HL-60 (cell line): ENCODE measurements around the gene WASL.

Source experiments
- DNase-seq, 2 experiments: peaks; one replicate each; pipeline ENCODE4 v3.0.0-alpha.2; 2010 to 2020; ENCODE audit warnings: low read depth in 1 of 2, low spot score in 1 of 2
- H3K27ac ChIP-seq: fragments of 250-450 bp; sonication (Bioruptor Pico); replicated peaks from 2 replicates; pipeline ENCODE4 v1.5.1; 2020; ENCODE audit warnings: mild to moderate bottlenecking, moderate library complexity
- H3K27me3 ChIP-seq: fragments of 250-450 bp; sonication (Bioruptor Pico); 2 replicates; pipeline ENCODE4 v1.5.1; 2021; ENCODE audit warnings: mild to moderate bottlenecking, moderate library complexity; ENCODE audit not compliant: insufficient read depth, poor library complexity, severe bottlenecking
- H3K4me3 ChIP-seq: replicated peaks from 2 replicates; pipeline ENCODE4 v1.5.1; 2011; ENCODE audit warnings: mild to moderate bottlenecking, control low read depth, low read length; ENCODE audit not compliant: insufficient read depth
- CTCF ChIP-seq: IDR thresholded peaks from one replicate; pipeline ENCODE4 v1.5.1; 2011; ENCODE audit warnings: low read length, control low read depth, inconsistent platforms; ENCODE audit not compliant: insufficient read depth
- GABPA ChIP-seq: IDR thresholded peaks from 2 replicates; pipeline ENCODE4 v1.6.1; 2012; ENCODE audit warnings: low read depth
- POLR2AphosphoS5 ChIP-seq: IDR thresholded peaks from 2 replicates; pipeline ENCODE4 v1.6.1; 2012; ENCODE audit warnings: low read depth
- REST ChIP-seq: IDR thresholded peaks from 2 replicates; pipeline ENCODE4 v1.6.1; 2012; ENCODE audit warnings: low read depth; ENCODE audit not compliant: insufficient replicate concordance
- SPI1 ChIP-seq: IDR thresholded peaks from 2 replicates; pipeline ENCODE4 v1.6.1; 2012; ENCODE audit warnings: low read depth, mild to moderate bottlenecking, borderline replicate concordance

WASL gene

GRCh38 chr7:123665157-123665556, 83.6 kb downstream of the WASL start:
- Histone ChIP-seq H3K27ac (no peak overlapping the region), H3K27me3 (peaks cover 3% of the 10 kb centered on the region), H3K4me3 (no peak overlapping the region)
- no peak for DNase-seq
- TF ChIP-seq CTCF (no peak), POLR2AphosphoS5 (no peak), REST (no peak), SPI1 (no peak), GABPA (no peak)

GRCh38 chr7:123663200-123663599, 85.6 kb downstream of the WASL start:
- H3K4me3 ChIP-seq, result no peak overlapping the region
- TF ChIP-seq SPI1 (no peak), CTCF (no peak), GABPA (no peak), REST (no peak), POLR2AphosphoS5 (no peak)

DNA sequence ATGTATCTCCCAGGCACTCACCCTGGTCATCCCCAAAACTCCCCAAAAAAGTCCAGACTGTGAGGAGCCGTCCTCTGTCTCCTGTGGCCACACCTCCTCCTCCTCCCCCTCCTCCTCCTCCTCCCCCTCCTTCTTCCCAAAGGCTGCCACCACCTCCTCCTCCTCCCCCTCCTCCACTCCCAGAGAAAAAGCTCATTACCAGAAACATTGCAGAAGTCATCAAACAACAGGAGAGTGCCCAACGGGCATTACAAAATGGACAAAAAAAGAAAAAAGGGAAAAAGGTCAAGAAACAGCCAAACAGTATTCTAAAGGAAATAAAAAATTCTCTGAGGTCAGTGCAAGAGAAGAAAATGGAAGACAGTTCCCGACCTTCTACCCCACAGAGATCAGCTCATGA, 86.0 kb downstream of the WASL start:
- TF ChIP-seq GABPA, result no peak
- DNase-seq, result no peak
- Histone ChIP-seq H3K4me3 (no peak overlapping the region), H3K27me3 (peaks cover 3% of the 10 kb centered on the region), H3K27ac (no peak overlapping the region)

More at GRCh38 chr7:123663200-123663599, 85.6 kb downstream of the WASL start:
- peaks cover 3% of the 10 kb centered on the region for H3K27me3 ChIP-seq
- no peak overlapping the region for H3K27ac ChIP-seq
- DNase-seq, result no peak

DNA sequence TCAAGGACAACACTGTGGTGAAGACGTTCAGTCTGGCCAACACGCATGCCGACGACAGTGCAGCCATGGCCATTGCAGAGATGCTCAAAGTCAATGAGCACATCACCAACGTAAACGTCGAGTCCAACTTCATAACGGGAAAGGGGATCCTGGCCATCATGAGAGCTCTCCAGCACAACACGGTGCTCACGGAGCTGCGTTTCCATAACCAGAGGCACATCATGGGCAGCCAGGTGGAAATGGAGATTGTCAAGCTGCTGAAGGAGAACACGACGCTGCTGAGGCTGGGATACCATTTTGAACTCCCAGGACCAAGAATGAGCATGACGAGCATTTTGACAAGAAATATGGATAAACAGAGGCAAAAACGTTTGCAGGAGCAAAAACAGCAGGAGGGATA, 86.5 kb downstream of the WASL start:
- TF ChIP-seq POLR2AphosphoS5, result no peak
- no peak for TF ChIP-seq GABPA
- TF ChIP-seq SPI1, result no peak
- TF ChIP-seq REST, result no peak
- no peak for TF ChIP-seq CTCF

More for the DNA sequence above, 86.5 kb downstream of the WASL start:
- peaks cover 3% of the 10 kb centered on the region for H3K27me3 ChIP-seq
- H3K4me3 ChIP-seq, result no peak overlapping the region
- DNase-seq, result no peak
- H3K27ac ChIP-seq, result no peak overlapping the region
